Measurements from ENCODE around the gene A1BG.

DNA sequence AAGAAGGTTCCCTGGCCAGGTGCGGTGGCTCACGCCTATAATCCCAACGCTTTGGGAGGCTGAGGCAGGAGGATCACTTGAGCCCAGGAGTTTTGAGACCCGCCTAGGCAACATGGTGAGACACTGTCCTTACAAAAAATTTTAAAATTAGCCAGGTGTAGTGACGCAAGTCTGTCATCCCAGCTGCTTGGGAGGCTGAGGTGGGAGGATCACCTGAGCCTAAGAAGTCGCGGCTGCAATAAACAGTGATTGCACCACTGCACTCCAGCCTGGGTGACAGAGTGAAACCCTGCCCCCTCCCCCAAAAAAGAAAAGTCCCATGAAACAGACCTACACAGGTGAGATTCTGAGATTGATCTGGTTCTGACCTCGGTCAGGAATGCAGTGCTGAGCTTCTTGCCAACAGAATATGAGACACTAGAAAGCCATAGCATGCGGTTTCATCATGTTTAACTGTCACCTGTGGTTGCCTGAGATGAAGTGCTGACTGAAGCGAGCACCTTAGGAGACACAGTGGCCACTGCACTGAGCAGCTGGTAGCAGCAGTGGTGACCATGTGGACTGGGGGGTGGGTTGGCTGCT lies 2.0 kb upstream of the A1BG start:
- TF ChIP-seq, protein P1, sequence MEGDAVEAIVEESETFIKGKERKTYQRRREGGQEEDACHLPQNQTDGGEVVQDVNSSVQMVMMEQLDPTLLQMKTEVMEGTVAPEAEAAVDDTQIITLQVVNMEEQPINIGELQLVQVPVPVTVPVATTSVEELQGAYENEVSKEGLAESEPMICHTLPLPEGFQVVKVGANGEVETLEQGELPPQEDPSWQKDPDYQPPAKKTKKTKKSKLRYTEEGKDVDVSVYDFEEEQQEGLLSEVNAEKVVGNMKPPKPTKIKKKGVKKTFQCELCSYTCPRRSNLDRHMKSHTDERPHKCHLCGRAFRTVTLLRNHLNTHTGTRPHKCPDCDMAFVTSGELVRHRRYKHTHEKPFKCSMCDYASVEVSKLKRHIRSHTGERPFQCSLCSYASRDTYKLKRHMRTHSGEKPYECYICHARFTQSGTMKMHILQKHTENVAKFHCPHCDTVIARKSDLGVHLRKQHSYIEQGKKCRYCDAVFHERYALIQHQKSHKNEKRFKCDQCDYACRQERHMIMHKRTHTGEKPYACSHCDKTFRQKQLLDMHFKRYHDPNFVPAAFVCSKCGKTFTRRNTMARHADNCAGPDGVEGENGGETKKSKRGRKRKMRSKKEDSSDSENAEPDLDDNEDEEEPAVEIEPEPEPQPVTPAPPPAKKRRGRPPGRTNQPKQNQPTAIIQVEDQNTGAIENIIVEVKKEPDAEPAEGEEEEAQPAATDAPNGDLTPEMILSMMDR (IDR thresholded peaks at IDR 0.05) = no peak
- TF ChIP-seq POLR2A (IDR thresholded peaks at IDR 0.05) = no peak

Data from sigmoid colon (tissue), 3 donors.